HFFc6 (cell line): Measurements from ENCODE around the gene PMM1. TPM values are rescaled to one million over a fixed set of nuclear protein-coding genes. Genes with fewer than 3 reads are reported as not detected.

Experiments
- DNase-seq: peaks from one replicate; pipeline ENCODE4 v3.0.0-alpha.2; 2018
- H3K27ac Mint-ChIP-seq: 2 replicates; pipeline ENCODE4 v1.8.0; 2020; ENCODE audit warnings: mild to moderate bottlenecking, mixed read lengths
- H3K27me3 Mint-ChIP-seq: 2 replicates; pipeline ENCODE4 v1.8.0; 2021; ENCODE audit warnings: mild to moderate bottlenecking, moderate library complexity, mixed read lengths; ENCODE audit not compliant: insufficient read depth
- H3K36me3 Mint-ChIP-seq: 2 replicates; pipeline ENCODE4 v1.8.0; 2021; ENCODE audit warnings: low read depth, mixed read lengths
- H3K4me1 Mint-ChIP-seq: 2 replicates; pipeline ENCODE4 v1.8.0; 2020; ENCODE audit warnings: low read depth, mixed read lengths
- H3K4me3 Mint-ChIP-seq: 2 replicates; pipeline ENCODE4 v1.8.0; 2020; ENCODE audit warnings: mild to moderate bottlenecking, moderate library complexity, mixed read lengths
- H3K9me3 Mint-ChIP-seq: 2 replicates; pipeline ENCODE4 v1.8.0; 2020; ENCODE audit warnings: mild to moderate bottlenecking, mixed read lengths
- CTCF ChIP-seq: fragments of 200-600 bp; sonication (generic); IDR thresholded peaks from 2 replicates; pipeline ENCODE4 v1.5.0; 2021; ENCODE audit warnings: antibody characterized with exemption, mild to moderate bottlenecking
- total RNA-seq, 6 experiments: library from RNA; stranded (reverse); fragmentation: NEBNext Ultra II Directional; extraction: Animal tissue kit (Norgen Biotek cat#: 25700); gene quantifications; 2 replicates in 1 of 6; 3 replicates in 5 of 6; pipeline ENCODE4 v1.2.3, GENCODE V29; 2021

Gene PMM1
- total RNA-seq, 6 experiments from 2014 or later: 60.1 to 69.2 (median 64.8) TPM

DNA sequence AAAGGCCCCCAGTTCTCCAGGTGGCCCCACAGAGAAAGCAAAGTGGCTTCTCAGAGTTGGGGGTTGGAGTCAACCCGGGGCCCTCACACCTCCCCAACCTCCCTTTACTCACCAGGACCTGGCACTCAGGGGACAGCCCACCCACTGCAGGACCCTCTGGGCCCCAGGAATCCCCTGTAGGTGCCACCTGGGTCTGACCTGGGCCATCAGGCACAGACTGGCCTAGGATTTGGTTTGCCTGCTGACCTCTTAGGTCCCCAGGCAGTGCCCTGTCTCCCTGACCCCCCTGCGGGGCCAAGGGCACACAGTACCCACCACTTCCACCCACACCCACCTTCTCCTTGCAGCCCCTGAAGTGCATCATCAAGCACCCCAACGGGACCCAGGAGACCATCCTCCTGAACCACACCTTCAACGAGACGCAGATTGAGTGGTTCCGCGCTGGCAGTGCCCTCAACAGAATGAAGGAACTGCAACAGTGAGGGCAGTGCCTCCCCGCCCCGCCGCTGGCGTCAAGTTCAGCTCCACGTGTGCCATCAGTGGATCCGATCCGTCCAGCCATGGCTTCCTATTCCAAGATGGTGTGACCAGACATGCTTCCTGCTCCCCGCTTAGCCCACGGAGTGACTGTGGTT, 61.4 kb downstream of the PMM1 start:
- Mint-ChIP-seq H3K27ac (peak overlapping the region; percentile 6; the same call in 1 of the 2 replicates), H3K4me1 (peaks cover 11% of the 10 kb centered on the region), H3K4me3 (no peak overlapping the region), H3K36me3 (peaks cover 6% of the 10 kb centered on the region; the same call in 1 of the 2 replicates), H3K9me3 (no peaks in the 10 kb centered on the region), H3K27me3 (peaks cover 29% of the 10 kb centered on the region)
- TF ChIP-seq CTCF: no peak
- DNase-seq: no peak

Other genes with a start within 250 kb of the PMM1 start
- gene TEF, start 207.9 kb downstream of the PMM1 start, total RNA-seq: 10 to 100 TPM in 2 of 6 experiments, 1 to 10 TPM in 4; 7.4 to 10.6 (median 9.4) TPM
- gene TOB2, start 143.0 kb downstream of the PMM1 start, total RNA-seq: 10 to 100 TPM; 49.2 to 54.9 (median 51.9) TPM
- gene PHF5A, start 121.1 kb downstream of the PMM1 start, total RNA-seq: 10 to 100 TPM; 40.0 to 58.4 (median 55.3) TPM
- 10 to 100 TPM; 72.3 to 87.4 (median 78.7) TPM for gene ACO2, start 120.7 kb downstream of the PMM1 start, total RNA-seq
- 10 to 100 TPM; 50.9 to 72.1 (median 56.0) TPM for gene POLR3H, start 45.4 kb downstream of the PMM1 start, total RNA-seq
- gene CSDC2, start 28.8 kb downstream of the PMM1 start, total RNA-seq: 1 to 10 TPM; 3.4 to 7.9 (median 4.2) TPM
- 10 to 100 TPM; 41.4 to 53.3 (median 46.1) TPM for gene DESI1, start 31.2 kb upstream of the PMM1 start, total RNA-seq
- 100 to 1,000 TPM; 324 to 395 (median 373) TPM for gene XRCC6, start 31.5 kb upstream of the PMM1 start, total RNA-seq
- gene SNU13, start 99.0 kb upstream of the PMM1 start, total RNA-seq: 100 to 1,000 TPM; 208 to 263 (median 234) TPM
- under 1 TPM in 4 of 6 experiments, not detected in 2; 0.24 to 0.53 (median 0.34) TPM for gene MEI1, start 109.7 kb upstream of the PMM1 start, total RNA-seq
- 10 to 100 TPM in 2 of 6 experiments, 1 to 10 TPM in 4; 8.9 to 10.4 (median 9.1) TPM for gene CCDC134, start 210.8 kb upstream of the PMM1 start, total RNA-seq
- gene SREBF2, start 243.3 kb upstream of the PMM1 start, total RNA-seq: 10 to 100 TPM; 29.3 to 42.1 (median 37.6) TPM